GM19467 (cell line): ENCODE results near the gene RAD51B.
"Not testable (repeated sequence)": the region's sequence is repeated elsewhere in the genome, so short reads cannot be mapped to it uniquely, and the experiment has no call there.

ENCODE experiments used
- ATAC-seq: cut with Tn5 transposase; IDR thresholded peaks from one replicate; pipeline ENCODE4 v1.9.1; 2021; ENCODE audit warnings: mild to moderate bottlenecking, moderate library complexity; ENCODE audit not compliant: unreplicated experiment

Gene RAD51B

DNA sequence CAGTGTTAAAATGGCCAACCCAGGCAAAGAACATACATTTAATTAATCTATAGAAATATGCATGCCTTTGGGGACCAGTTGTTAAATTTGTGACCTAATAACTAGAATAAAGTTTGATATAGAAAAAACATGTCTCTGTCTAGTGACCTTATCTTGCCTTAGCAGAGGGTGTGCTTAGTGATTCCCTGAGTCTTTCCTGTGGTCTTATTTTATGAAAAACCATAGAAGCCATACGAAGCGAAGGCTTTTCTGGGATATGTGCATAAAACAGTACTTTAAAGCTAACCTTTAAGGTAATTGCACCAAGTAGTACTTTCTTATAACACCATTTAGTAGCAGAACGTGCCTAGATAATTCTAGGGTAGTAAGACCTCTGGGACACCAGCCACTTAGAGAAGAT is 593.9 kb downstream of the RAD51B start:
- ATAC-seq = no peak

- ATAC-seq = no peak
Observed at GRCh38 chr14:68414121-68414520, 594.5 kb downstream of the RAD51B start.

- no peak for ATAC-seq
Observed at GRCh38 chr14:68416171-68416570, 596.6 kb downstream of the RAD51B start.

GRCh38 chr14:68417009-68417650 is 597.6 kb downstream of the RAD51B start:
- ATAC-seq = no peak

DNA sequence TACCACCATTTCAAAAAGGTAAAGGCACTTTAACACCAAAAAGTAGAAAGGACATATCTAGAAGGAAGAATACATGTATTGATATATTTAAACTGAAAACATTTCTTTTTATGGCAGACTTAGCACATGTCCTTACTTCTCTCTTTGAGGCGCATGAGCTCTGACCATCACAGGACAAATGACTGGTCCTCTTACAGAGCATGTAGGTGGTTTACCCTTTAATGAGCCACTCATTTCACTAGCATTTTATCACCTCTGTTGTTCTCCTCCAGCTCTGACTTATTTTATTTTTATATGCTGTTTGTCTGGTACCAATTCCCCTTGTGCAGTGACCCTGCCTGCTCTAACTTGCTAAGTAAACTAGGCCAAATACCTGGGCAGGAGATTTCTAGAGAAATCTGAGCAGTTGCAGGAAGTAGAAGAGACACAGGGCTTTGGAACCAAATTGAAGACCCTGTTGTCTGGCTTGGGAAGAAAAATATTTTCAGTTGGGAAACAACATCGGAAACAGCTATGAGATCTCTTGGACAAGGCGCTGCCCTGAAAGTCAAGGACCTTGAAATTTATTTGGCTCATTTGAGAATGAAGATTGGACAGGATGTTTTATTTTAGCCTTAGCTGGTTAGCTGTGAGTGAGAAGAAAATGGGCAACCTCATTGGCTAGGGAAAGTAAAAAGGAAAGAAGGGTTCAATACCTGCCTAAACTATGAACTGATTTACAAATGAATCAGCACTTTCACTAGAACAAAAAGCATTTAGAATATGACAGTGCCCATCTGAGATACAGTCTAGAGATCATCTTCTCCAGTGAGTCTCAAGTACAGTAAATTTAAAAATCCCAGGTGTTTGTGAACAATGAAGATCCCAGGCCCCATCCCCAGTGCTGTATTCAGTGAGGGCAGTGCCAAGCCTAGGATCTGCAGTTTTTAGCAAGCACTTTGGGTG is 598.9 kb downstream of the RAD51B start:
- ATAC-seq = no peak

GRCh38 chr14:68420350-68420749 is 600.8 kb downstream of the RAD51B start:
- ATAC-seq = no peak

DNA sequence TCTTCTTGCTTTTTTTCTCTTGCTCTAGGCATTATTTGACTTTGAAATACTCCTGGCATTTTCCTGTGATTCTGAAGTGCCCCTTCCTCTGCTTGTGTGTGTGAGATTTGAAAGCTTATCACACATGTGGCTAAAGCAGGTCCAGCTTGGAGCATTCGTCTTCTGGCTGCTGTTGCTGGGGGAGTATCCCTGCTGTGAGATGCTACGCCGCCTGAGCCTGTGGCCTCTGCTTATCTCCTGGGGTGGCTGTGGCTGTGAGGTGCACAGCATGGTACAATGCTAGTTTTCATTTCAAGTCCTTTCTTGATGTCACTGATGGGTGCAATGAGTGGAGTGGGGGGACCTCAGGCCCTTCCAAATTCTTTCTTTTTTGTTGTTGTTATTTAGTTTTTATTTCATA is 601.5 kb downstream of the RAD51B start:
- no peak for ATAC-seq

- ATAC-seq = no peak
Observed at GRCh38 chr14:68423686-68424085, 604.1 kb downstream of the RAD51B start.

- no peak for ATAC-seq
Observed at GRCh38 chr14:68424443-68425172, 605.0 kb downstream of the RAD51B start.

DNA sequence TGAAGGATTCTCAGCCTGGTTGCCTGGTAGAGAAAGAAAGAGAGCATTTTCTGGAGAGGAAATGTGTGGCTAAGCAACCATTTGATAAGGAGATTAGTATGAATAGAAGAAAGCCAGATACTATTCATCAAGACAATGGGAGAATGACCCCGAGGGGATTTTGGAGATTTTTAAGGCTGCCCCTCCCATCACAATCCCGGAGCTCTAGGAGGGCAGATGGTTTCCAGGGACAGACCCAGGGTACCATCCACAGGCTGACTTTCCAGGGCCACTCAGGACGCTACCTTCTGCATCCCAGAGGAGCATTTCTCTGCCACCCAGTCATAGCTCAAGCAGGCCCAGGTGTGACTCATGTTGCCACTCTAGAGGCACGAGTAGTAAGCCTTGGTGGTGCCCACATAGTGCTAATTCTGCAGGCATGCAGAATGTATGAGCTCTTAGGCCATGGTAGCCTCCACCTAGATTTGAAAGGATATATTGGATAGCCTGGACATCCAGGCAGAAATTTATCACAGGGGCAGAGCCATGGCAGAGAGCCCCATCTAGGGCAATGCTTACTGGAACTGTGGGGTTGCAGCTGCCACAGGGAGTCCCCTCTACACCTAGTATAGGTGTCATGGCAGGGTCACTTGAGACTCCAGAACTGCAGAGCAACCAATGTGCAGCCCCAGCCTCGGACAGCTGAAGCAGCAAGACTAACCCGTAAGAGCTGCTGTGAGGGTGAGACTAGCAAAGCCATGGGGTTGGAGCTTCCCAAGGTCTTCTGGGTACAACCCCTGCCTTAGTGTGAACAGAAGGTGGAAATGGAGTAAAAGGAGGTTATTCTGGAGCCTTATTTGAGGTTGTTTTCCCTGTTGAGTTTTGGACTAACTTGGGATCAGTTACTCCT is 607.3 kb downstream of the RAD51B start:
- no peak for ATAC-seq

DNA sequence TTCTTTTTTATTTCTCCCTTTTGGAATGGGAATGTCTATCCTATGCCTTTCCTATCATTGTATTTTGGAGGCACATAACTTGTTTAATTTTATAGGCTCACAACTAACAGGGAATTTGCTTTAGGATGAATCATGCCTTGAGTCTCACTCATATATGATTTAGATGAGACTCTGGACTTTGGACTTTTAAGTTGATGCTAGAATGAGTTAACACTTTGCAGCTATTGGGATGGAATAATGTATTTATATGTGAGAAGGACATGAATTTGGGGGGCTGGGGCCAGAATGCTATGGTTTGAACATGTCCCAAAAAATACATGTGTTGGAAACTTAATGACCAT is 607.9 kb downstream of the RAD51B start:
- ATAC-seq = no peak

GRCh38 chr14:68428900-68429299 is 609.3 kb downstream of the RAD51B start:
- ATAC-seq = not testable (repeated sequence)

GRCh38 chr14:68434173-68434572 is 614.6 kb downstream of the RAD51B start:
- ATAC-seq = not testable (repeated sequence)

DNA sequence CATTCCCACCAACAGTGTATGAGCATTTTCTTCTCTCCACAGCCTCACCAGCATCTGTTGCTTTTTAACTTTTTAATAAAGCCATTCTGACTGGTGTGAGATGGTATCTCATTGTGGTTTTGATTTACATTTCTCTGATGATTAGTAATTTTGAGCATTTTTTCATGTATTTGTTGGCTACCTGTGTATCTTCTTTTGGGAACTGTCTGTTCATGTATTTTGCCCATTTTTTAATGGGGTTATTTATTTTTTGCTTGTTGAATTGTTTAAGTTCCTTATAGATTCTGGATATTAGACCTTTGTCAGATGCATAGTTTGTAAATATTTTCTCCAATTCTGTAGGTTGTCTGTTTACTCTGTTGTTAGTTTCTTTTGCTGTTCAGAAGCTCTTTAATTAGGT is 616.1 kb downstream of the RAD51B start:
- ATAC-seq = not testable (repeated sequence)

DNA sequence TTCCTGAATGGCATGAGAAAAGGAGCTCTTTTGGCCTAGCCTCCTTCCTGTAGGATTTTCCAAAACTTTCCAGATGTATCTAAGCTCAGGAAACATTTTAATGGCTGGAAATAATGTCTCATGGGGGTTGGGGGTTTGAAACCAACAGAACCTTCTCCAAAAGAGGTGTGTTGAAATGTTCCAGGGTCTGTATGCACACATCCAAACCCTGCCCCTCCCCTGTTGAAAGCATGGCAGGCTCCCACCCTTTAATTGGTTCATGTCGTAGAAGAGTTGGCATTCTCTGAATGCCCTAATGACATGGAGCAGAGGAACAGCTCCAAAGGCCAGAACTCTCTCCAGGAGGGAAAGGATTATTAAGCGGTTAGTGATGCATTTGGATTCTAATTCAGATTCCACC is 620.1 kb downstream of the RAD51B start:
- ATAC-seq = no peak

- no peak for ATAC-seq
Observed at GRCh38 chr14:68440820-68441219, 621.2 kb downstream of the RAD51B start.

DNA sequence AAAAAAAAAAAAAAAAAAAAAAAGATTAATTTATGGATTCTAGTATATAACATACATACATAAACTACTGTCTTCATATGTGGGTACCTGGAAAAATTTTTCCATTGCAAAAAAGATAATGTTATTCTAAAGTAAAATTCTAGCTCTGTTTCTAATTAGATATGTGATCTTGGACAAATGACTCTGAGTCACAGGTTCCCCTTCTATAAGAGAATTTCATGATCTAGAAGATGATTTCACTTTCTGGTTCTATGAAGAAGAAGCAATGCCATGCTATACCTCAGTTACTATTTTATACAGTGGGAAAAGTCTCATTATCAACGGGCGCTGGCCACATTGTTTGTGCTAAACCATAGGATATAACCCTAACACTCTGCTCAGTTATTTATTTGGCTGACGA is 622.0 kb downstream of the RAD51B start:
- no peak for ATAC-seq

GRCh38 chr14:68442828-68443629 is 623.5 kb downstream of the RAD51B start:
- no peak for ATAC-seq

DNA sequence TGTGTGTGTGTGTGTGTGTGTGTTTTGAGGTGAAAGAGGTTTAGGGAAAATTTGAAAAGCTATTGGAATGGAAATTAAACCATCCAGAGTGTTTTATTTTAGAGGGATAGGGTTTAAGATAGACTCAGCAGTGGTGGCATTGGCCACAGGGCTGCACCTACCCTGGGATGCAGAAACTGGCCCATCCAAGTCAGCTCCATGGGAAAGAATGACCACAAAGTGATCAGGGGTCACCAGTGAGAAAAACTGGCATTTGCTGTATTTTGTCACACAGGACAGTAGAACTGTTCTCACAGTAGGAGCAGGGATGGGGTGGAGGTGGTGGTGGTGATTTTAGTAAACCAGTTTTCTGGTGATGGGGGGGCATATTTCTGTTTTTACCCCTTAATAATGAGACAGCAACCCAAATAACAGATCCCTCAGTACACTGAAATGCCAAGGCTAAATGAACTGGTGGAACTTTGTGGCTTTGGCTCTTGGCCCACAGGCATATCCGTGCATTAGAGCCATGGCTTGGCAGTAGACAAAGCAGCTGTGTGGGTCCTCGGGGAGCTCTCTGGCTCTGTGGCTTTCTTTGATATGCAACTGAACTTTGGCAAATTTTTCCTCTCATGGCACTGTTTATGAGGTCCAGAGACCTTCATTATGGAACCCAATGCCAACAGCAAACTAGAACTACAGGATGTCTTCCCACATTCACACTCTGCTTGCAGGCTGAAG is 625.0 kb downstream of the RAD51B start:
- ATAC-seq = no peak
